Activated gamma-delta T cell (primary cell): Measurements from ENCODE around the gene SERINC2.
"Not testable (repeated sequence)": the region's sequence is repeated elsewhere in the genome, so short reads cannot be mapped to it uniquely, and the experiment has no call there.

Experiments
- DNase-seq: peaks from one replicate; lab custom pipeline; 2025; lab: John Stamatoyannopoulos, UW

SERINC2 gene

DNA sequence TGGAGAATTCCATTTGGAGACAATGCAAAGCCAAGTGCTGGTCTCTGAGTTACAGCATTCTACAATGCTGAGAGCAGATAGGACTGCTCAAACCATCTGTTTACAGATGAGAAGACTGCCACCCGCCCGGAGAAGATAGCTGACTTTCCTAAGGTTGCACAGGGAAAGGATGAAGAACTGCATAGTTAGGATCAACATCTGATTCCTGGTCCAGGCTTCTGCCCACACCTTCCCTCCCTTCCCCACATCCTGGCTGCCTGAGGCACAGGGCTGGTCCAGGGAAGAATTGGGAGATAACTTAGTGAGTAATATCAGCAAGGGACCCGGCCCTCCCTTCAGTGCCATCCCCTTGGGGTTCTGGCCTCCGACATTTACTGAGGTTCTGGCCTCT lies 2.0 kb downstream of the SERINC2 start:
- DNase-seq: no peak

DNA sequence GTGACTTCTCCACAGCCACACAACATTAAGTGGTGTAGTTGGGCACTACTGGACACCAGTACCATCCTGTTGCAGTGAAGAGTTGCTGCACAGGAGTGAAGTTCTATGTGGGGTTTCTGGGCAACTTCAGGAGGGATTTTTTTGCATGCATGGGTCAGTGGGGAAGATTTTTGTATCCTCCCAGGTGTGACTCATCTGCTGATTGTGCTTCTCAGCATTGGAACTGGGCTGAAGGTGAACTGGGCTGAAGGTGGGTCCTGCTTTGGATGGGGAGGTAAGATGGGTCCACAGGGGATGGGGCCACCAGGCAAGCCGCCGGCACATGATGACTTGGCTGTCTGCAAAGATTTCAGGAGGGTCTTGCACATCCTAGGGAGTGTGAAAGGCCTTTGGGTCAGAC lies 2.6 kb downstream of the SERINC2 start:
- DNase-seq: no peak

DNA sequence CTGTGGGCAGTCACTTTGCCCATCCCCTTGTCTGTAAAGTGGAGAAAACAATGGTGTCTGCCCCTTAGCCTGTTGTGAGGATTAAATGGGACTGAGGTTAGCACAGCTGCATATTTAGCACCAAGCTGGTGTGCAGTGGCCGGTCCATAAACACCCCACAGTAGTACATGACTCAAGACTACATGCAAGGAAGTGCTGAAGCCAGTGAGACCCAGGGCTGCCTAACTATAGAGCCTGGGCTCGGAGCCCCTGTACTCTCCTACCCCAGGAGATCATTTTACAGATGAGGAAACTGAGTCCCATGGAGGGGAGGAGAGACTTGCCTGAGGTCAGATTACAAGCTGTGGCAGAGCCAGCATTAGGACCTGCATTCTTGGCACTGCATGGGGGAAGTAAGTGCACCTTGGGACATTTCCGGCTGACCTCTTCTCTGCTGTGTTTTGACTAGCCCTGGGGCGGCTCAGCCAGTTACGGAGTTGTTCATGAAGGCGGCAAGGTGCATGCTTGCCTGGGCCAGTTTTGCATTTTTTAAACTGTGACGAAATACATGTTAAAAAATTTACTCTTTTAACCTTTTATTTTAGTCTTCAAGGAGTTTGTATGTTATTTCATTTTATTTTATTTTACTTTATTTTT lies 3.2 kb downstream of the SERINC2 start:
- no peak for DNase-seq

DNA sequence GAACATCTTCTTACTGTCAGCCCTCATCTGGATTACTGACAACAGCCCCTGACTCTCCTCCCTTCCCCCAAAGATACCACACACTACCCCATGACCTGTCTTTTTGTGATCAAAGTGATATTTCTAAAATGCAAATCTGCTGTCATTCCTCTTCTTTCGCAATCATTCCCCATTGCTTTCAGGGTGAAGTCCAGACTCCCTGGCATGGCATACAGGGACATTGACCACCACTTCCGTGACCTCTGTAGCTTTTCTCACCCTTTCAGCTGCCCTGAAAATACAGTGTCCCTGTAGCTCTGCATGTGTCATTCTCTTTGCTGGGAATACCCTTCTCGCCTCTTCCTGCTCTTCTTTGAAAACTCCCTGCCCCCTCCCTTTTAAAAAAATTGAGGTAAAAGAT lies 4.1 kb downstream of the SERINC2 start:
- DNase-seq: no peak

DNA sequence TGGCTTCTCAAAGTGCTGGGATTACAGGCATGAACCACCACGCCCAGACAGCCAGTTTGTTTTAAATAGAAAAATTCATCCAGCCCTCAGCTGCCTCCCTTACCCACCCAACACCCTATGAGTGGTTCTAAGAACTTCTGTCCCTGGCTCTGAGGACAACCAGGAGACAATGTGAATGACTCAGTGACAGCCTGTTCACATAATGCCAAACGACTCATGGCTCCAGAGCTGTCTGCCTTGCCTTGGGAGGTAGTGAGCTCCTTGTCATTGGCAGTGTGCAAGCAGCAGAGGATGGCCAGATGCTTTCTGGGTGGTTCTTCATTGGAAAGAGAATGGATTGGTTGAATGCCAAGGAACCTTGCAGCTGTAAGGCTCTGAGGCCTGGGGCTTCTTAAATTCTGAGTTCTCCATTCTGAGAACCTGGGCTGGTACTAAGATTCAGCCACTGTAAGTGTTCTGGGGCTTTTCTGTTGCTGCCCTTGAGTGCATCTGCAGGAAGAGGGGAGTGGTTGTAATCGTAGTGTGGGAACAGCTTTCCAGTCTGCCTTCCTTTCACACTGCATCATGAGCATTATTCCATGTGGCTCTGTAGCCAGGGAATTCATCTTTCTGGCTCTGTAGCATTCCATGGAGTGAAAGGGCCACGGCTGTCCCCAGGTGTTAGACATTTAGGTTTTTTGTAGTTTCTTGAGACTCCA lies 5.8 kb downstream of the SERINC2 start:
- no peak for DNase-seq

DNA sequence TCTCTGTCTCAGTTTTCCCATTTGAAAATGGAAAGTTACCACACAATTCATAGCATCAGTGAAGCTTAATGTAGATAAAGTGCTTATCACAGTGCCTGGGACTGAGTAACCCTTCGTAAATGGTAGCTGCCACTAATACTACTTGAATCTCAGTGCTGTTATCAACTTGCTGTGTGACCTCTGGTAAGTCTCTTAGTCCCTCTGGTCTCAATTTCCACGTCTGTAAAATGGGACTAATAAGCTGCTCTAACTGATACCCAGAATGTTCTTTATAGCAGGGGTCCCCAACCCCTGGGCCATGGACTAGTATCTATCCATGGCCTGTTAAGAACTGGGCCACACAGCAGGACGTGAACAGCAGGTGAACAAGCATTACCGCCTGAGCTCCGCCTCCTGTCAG lies 7.7 kb downstream of the SERINC2 start:
- DNase-seq: no peak

DNA sequence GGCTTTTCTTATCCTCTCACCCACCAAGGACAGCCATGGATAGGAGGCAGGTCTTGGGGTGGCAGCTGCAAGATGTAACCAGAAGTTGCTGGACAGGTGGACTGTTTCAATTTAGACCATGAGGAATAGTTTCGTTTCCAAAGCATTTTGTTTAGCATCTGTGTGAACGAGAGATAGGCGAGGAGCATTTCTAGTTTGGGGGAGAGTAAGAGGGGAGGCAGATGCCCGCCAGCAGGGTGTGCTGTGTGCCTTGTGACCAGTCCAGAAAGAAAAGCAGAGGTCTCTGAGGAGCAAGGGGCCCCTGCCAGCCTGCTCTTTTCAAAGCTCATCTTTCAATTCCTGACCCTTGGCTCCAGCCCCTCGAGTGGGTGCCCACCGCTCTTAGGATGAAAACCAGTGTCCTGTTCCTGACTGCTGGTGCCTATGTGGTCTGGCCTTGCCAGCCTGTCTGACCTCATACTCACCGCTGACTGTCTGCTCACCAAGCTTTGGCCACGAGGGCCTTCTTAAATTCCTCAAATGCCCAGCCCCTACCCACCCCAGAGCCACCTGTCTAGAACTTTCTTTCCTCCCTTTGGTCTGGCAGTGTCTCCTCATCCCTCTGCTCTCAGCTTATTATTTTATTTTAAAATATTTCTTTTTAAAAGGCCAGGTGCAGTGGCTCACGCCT lies 8.5 kb downstream of the SERINC2 start:
- DNase-seq: no peak

DNA sequence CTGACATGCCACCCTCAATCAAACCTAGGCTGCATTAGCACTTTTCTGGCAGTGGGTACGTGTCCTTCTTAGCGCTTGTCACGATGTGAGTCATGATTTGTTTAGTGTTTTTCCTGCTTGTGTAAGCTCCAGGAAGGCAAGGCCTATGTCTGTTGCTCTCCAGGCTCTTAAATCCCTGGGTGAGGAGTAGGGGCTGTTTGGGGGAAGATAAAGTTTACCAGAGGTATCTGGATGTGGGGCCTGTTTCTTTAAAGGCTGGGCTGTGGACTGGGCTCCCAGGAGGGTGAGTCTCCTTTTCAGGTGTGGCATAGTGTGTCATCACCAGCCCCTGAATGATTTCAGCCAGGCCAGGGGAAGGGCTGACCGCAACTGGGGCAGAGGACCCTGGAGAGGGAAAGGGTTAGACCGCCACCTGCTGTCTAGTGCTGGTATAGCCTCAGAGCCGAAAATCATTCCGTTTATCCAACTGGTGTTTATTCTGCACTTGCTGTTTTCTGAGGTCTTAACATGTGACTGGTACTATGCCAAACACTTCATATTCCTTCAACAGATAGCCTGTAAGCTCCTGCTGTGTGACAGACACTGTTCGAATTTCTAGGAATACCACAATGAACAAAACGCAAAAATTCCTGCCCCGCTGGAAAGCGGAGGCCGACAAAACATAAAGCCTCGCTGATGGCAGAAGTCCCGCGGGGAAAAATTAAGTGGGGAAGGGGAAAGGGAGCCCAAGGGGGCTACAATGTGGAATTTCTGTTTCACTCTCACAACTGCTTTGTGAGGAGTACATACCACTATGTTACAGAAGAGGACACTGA lies 9.7 kb downstream of the SERINC2 start:
- no peak for DNase-seq

DNA sequence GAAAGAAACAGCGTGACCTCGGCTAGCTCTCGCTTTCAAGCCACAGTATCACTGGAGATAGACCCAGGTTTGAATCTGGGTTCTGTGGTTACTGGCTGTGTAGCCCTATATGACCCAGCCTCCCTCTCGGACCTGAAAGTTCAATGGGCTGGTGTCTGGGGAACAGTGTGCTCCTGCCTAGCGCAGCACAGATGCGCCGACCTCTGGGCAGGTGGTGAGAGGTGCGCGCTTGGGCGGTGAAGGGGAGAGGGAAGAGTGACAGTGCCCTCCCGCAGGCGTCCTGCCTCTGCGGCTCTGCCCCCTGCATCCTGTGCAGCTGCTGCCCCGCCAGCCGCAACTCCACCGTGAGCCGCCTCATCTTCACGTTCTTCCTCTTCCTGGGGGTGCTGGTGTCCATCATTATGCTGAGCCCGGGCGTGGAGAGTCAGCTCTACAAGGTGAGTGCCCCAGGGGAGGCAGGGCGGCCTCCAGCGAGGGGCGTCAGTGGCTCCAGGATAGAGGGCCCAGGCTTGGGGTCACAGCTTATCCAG lies 10.5 kb downstream of the SERINC2 start:
- DNase-seq: no peak

DNA sequence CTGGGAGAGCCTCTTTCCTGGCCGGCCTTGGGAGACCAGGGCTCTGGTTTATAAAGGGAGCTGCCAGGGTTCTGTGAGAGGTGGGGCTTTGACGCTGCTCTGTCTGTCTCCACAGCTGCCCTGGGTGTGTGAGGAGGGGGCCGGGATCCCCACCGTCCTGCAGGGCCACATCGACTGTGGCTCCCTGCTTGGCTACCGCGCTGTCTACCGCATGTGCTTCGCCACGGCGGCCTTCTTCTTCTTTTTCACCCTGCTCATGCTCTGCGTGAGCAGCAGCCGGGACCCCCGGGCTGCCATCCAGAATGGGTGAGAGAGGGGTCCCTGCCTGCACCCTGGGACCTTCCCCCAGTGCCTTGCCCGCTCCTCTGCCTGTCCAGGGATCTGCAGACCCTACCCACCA lies 11.6 kb downstream of the SERINC2 start:
- DNase-seq: no peak

DNA sequence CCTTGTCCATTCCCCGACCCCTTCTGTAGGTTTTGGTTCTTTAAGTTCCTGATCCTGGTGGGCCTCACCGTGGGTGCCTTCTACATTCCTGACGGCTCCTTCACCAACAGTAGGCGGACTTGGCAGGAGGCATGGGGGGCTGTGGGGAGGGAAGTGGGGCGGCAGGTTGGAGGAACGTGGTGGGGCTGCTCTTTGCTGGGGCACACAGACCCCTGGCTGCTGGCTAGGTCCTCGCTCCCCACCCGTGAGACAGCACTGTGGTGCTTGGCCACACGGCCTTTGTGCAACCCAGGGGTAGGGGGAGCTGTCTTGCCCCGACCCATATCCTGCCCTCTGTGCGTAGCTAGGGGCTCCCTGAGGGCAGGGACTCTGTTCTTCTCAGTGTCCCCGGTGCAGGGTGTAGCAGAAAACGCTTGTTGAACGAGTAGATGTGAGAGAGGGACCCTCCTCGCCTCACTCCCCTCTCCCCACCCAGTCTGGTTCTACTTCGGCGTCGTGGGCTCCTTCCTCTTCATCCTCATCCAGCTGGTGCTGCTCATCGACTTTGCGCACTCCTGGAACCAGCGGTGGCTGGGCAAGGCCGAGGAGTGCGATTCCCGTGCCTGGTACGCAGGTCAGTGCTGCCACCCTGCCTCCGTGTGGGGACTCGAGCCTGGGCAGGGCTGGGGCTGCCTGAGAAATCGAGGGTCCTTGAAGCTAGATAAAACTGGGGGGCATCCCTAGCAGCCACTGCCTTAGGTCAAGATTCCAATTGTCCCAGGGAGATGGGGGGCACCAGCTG lies 12.5 kb downstream of the SERINC2 start:
- DNase-seq: no peak

DNA sequence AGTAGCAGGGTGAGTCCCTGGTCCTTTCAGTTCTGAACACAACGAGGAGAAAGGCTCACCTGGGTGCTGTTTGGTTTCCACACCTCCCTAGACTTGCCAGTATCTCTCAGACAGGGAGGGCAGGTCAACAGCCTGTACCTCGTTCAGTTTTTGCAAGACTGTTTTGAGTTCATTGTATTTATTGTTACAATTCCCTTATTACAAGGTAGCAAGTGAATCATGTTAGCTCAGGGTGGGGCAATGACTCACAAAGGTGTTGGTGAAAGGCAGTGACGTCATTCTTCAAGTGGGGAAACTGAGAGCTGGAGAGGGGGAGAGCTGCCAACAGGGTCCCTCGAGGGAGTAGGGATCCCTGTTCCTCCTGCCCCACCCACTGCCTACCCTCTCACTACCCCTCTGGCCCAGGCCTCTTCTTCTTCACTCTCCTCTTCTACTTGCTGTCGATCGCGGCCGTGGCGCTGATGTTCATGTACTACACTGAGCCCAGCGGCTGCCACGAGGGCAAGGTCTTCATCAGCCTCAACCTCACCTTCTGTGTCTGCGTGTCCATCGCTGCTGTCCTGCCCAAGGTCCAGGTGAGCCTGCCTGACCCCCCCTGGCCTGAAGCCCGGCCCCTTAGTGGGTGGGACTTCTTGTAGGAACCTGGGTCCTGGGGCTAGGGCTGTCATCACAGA lies 13.4 kb downstream of the SERINC2 start:
- no peak for DNase-seq

DNA sequence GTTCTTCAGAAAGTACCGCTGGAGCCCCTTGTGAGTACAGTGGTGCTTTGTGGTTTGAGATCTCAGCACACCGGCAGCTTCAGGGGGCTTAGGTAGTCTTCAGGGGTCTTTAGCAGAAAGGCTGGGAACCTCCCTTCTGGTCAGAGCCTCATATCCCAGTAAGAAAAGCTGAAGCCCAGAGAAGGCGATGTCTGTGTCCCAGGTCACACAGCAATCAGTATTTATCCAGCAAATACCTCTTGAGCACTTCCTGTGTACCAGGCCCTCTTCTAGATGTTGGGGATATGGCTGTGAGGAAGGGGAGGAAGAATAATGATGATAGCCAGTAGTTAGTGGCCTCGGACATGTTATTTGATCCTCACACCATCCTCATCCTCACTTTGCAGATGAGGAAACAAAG lies 14.3 kb downstream of the SERINC2 start:
- no peak for DNase-seq

DNA sequence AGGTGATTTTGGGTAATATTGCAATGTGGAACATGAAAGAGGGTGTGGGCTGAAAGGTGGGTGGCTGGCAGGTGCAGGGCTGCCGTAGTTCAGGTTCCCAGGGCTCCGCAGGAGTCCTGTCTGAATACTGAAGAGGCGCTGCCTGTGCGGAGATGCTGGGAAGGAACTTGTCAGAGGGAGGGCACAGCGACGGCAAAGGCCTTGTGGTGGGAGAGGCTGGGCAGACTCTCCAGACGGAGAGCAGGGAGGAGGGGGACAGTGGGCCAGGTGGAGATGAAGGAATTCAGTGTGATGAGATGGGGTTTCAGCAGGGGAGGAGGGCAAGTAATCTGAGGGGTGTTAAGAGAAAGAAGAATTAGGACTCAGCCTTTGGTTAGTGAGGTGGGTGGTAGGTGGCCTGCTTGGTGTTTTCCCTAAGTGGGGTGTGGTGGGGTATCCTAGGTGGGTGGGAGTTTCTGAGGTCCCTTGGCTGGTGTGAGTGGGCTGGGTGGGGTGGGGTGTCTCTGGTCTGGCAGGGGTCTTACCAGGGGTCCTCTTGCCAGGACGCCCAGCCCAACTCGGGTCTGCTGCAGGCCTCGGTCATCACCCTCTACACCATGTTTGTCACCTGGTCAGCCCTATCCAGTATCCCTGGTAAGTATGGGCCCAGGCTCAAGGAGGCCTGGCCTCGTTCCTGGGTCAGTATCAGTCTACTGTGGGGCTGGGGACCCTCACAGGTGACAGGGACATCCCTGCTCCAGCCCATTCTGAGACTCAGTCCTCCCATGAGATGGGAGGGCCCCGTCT lies 15.6 kb downstream of the SERINC2 start:
- DNase-seq: no peak

DNA sequence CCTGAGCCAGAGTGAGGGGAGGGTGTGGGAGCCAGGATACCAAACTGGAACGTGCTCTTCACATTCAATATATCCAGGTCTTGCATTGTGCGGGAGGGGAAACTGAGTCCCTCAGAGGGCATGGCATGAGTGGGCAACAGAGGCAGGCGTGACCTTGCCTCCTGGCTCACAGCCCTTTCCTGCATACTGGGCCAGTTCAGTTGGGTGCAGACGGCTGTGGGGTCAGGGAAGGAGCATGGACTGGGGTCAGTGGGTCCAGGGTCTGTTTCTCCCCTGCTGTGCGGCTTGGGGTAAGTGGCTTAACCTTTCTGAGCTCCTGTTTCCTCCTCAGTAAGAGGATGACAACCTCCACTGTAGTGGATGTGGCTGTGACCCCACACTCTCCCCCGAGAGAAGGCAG lies 16.6 kb downstream of the SERINC2 start:
- DNase-seq: no peak

DNA sequence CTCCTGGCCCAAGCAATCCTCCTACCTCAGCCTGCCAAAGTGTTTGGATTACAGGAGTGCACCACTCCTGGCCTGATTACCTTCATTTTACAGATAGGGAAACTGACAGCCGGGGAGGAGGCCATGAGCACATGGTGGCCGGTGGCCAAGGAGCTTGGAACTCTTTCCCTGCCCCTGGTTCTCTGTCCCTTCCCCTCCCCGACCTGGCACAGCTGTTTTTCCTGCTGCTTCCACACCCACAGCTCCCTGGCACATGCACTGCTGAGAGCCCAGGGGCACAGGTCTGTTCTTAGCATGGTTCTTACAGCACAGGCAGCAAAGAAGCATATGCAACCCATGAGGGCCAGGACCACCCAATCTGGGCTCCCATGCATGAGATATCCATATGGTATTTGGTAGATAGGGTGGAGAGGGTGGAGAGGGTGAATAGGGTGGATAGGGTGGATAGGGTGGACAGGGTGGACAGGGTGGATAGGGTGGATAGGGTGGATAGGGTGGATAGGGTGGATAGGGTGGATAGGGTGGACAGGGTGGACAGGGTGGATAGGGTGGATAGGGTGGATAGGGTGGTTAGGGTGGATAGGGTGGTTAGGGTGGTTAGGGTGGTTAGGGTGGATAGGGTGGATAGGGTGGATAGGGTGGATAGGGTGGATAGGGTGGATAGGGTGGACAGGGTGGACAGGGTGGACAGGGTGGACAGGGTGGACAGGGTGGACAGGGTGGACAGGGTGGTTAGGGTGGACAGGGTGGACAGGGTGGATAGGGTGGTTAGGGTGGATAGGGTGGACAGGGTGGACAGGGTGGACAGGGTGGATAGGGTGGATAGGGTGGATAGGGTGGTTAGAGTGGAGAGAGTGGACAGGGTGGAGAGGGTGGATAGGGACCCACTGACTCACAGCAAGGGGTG lies 18.6 kb downstream of the SERINC2 start:
- not testable (repeated sequence) for DNase-seq

DNA sequence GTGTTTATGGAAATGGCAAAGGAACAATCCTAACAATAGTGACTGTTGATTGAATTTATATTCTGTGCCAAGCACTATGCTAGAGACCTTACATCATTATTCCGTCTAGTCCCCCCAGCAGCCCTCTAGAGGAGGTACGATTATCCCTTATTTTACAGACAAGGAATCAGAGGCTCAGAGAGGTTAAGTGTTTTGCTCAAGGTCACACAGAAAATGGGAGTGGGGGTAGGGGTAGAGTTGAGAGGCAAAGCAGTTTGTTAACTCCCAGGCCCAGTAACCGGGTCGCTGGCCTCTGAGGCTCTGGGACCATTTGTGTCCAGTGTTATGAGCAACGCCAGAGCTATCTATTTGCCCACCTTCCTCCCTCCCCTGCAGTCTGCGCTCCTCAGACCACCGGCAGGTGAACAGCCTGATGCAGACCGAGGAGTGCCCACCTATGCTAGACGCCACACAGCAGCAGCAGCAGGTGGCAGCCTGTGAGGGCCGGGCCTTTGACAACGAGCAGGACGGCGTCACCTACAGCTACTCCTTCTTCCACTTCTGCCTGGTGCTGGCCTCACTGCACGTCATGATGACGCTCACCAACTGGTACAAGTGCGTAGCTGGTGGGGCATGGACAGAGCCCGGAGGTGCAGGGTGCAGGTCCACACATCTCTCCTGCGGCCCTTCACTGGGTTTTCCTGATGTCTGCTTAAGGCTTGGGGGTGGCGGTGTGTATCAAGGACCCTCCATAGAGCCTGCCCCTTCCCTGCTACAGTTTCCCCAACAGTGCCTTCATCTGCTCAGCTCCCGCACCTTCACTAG lies 19.8 kb downstream of the SERINC2 start:
- no peak for DNase-seq

DNA sequence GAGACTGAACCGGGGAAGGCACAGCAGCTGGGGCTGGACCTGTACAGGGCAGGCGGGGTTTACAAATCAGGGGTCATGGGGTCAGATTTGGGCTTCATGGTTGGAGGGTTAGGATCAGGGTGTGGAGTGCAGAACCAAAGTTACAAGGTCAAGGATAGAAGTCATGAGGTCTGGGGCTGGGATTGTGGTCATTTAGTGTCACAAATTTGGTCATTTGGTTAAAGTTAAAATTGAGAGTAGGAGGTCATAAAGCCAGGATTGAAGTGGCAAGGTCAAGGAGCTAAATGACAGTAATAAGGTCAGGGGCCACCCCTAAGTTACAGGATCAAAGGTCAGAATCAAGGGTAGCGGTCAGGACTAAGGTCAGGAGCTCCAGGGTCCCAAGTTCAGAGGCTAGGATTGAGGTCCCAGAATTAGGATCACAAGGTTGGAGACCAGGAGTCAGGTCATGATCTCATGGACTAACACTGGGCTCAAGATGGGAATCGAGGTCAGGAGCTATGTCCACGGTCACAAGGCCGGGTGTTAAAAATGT lies 20.4 kb downstream of the SERINC2 start:
- no peak for DNase-seq
